HG03354 (cell line): Measurements from ENCODE around the gene E2F7.
A peak's percentile ranks its signal among the peaks of the same experiment; 100 is the strongest.

Source experiments
- ATAC-seq: cut with Tn5 transposase; IDR thresholded peaks from one replicate; pipeline ENCODE4 v1.9.1; 2021; ENCODE audit warnings: mild to moderate bottlenecking; ENCODE audit not compliant: unreplicated experiment, poor library complexity, severe bottlenecking

Gene E2F7

GRCh38 chr12:77070382-77070781 is 5.0 kb upstream of the E2F7 start:
- peak; percentile 82 for ATAC-seq

- peak; percentile 28 for ATAC-seq
These were observed 441 bp downstream of the E2F7 start for GRCh38 chr12:77064896-77065360.

- ATAC-seq = no peak
These were observed 2.4 kb downstream of the E2F7 start for GRCh38 chr12:77062846-77063461.

GRCh38 chr12:77062396-77062795 is 3.0 kb downstream of the E2F7 start:
- no peak for ATAC-seq

- ATAC-seq = peak; percentile 14
These were observed 4.5 kb downstream of the E2F7 start for GRCh38 chr12:77060883-77061240.

GRCh38 chr12:77060136-77060882 is 5.1 kb downstream of the E2F7 start:
- peak; percentile 69 for ATAC-seq

- ATAC-seq = no peak
These were observed 6.6 kb downstream of the E2F7 start for GRCh38 chr12:77058740-77059139.

GRCh38 chr12:77054851-77055250 is 10.5 kb downstream of the E2F7 start:
- no peak for ATAC-seq

- no peak for ATAC-seq
These were observed 12.1 kb downstream of the E2F7 start for GRCh38 chr12:77053259-77053658.

GRCh38 chr12:77049767-77050353 is 15.5 kb downstream of the E2F7 start:
- ATAC-seq = peak; percentile 100

- ATAC-seq = no peak
These were observed 17.8 kb downstream of the E2F7 start for GRCh38 chr12:77047341-77048109.

GRCh38 chr12:77046468-77046867 is 18.9 kb downstream of the E2F7 start:
- no peak for ATAC-seq

- ATAC-seq = no peak
These were observed 20.2 kb downstream of the E2F7 start for GRCh38 chr12:77045183-77045582.

GRCh38 chr12:77044721-77045120 is 20.6 kb downstream of the E2F7 start:
- no peak for ATAC-seq

- ATAC-seq = no peak
These were observed 22.5 kb downstream of the E2F7 start for GRCh38 chr12:77042833-77043232.

- ATAC-seq = no peak
These were observed 25.1 kb downstream of the E2F7 start for GRCh38 chr12:77040231-77040630.

GRCh38 chr12:77035226-77035625 is 30.1 kb downstream of the E2F7 start:
- ATAC-seq = no peak

- ATAC-seq = no peak
These were observed 31.5 kb downstream of the E2F7 start for GRCh38 chr12:77033658-77034536.

GRCh38 chr12:77032406-77032805 is 33.0 kb downstream of the E2F7 start:
- ATAC-seq = no peak
